Measurements from ENCODE around the gene C16orf54.
"Not testable (repeated sequence)": the region's sequence is repeated elsewhere in the genome, so short reads cannot be mapped to it uniquely, and the experiment has no call there.

C16orf54 gene

DNA sequence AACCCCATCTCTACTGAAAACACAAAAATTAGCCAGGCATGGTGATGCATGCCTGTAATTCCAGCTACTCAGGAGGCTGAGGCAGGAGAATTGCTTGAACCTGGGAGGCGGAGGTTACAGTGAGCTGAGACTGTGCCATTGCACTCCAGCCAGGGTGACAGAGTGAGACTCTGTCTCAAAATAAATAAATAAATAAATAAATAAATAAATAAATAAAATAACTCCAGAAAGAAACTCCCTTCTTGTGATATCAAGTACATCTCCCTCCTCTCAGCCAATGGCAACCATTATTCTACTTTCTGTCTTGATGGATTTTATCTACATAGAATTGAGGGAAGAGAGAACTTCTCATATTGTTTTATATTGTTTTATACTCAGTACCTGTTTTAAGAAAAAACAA is 38.6 kb downstream of the C16orf54 start:
- DNase-seq = not testable (repeated sequence)

DNA sequence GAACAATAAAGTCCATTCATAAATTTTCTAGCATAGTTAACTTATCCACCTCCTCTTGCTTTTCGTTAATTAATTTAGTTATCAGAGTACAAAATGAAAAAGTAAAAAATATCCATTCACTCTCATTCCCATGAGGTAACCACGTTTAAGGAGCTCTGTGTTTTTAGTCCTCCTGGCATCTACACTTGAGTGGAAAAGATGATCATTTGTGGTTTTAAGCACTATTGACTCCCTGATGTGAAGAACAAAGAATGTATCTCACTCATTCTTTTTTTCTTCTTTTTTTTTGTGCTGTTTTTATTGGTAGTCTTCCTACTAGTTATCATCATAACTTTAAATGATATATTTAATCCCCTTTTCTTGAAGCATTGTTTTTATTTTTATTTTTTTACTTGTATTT is 40.8 kb downstream of the C16orf54 start:
- no peak for DNase-seq

DNA sequence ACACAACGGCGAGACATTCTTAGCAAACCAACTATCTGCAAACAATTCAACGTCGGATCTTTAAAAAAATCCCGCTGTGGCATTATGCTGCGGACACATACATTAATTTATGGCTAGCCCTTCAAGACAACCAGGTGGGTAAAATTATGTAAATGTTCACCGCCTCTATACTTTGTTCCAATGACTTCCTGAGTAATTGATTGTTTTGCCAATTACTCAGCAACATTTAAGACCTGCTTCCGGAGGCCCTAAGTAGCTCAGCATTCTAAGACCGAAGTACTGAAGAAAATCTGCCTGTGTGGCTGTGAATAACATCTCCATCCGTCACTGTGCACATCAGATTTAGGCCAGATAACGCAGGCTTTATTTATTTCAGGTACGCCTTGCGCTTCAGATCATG is 43.5 kb downstream of the C16orf54 start:
- DNase-seq = no peak

DNA sequence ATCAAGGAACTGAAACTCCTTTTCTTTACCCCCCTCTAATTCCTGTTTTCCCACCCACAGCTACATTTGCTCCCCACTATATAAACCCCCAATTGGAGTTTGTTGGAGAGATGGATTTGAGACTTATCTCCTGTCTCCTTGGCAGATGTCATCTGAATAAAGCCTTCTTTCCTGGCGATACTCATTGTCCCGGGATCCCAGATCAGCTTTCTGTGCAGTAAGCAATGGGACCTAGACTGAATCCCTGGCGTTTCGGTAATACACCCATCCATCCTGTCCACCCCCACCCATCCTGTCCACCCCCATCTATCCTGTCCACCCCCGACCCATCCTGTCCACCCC is 44.6 kb downstream of the C16orf54 start:
- no peak for DNase-seq

DNA sequence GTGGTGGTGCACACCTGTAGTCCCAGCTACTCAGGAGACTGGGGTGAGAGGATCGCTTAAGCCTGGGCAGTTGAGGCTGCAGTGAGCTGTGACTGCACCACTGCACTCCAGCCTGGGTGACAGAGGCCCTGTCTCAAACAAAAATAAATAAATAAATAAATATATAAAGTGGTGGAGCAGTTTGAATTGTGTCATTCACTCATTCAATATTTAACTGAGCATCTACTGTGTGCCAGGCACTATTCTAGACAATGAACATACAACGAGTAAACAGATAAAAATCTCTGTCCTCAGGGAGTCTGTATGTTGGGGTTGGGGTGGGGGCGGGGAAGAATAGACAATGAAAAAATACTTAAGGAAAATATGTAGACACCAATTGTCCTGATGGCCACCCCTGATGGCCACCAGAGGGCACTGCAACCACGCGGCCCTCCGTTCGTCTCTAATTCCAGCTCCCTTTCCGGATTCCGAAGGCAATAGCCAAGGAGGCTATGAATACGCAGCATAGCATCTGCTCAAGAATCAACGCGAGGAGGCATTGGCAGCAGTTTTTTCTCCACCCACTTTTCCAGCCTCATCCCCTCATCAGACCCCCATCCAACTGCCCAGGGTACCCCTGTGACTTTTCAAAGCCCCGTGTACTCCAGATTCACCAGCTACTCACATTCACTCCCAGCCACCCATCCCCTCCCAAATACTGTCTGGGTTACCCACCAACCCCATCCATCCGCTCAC is 45.4 kb downstream of the C16orf54 start:
- peak; percentile 83 for DNase-seq

DNA sequence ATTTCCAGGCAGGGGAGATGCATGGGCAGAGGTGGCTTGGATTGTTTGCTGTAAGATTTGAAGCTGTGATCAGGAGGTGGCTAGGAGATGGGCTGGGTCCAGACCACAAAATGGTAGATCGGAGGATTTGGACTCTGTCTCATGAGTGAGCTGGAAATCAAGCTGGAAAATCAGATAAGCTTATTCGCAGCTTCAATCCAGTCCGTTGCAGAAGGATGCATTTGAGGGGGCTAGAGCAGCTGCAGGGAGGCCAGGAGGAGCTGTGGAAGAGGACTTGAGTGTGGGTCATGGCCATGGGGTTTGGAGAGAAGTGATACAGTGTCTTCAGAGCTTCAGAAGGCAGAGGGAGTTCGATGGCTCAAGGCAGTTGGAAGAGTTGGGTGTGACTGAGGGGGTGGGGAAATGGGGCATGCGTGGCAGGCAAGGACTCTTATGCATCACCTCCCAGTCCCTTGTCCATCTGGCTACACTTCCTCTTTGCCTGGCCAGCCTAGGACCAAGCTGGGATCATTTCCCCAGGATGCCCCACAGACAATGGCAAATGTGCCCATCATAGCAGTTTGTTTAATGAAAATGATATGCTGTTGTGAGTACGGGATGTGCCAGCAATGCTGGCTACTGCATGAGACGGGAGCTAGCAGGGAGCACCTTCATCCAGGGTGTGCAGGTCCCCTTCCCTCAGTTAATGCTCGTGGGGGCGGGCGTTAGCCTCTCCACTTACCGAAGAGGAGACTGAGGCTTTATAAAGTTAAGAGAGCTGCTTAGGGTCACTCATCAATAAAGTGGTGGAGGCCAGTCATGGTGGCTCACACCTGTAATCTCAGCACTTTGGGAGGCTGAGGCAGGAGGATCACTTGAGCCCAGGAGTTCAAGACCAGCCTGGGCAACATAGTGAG is 46.2 kb downstream of the C16orf54 start:
- DNase-seq = peak; percentile 16

DNA sequence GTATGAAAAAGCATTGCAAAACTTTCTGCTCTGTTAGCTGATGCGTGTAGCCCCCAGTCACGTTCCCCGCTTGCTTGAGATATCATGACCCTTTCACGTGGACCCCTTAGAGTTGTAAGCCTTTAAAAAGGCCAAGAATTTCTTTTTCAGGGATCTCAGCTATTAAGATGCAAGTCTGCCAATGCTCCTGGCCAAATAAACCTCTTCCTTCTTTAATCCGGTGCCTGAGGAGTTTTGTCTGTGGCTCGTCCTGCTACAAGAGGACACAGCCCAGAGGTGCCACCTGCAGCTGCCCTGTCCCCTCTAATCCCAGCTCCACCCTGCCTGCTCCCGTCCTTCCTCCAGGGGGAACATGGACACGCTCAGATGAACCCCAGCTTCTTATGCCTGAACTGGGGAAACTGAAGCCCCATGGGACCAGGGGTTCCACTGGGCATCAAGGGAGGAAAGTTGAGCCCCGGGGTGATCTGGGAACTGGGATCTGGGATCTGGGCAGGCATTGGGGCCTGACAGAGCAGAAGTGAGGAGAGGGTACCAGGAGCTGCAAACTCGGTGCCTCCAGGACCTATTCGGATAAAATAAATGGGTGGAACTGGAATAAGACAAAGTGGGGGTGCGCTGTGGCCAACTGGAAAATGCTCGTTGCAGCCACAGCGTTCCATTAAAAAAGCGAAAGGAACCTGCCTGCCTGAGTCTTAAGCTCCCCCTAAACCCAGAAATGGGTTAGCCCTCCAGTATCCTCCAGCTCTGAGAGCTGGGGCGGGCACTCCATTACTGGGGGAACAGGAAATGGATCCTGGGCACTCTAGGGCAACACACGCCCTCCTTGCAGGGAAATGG is 47.1 kb downstream of the C16orf54 start:
- DNase-seq = no peak

DNA sequence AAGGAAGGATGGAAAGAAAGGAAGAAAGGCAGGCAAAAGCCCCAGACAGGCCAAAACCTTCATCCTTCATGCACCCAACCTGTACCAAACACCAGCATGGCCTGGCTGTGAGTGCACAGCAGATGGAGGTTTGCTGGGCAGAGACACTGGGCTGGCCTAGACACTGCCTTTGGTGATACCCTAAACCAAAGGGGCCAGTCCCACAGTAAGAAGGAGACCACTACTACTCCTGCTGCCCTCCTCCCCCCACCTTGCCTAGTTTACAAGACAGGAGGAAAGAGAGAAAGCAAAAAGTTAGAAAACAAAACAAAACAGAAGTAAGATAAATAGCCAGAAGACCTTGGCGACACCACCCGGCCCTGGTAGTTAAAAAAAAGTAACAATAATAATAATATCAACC is 47.7 kb downstream of the C16orf54 start:
- DNase-seq = no peak

DNA sequence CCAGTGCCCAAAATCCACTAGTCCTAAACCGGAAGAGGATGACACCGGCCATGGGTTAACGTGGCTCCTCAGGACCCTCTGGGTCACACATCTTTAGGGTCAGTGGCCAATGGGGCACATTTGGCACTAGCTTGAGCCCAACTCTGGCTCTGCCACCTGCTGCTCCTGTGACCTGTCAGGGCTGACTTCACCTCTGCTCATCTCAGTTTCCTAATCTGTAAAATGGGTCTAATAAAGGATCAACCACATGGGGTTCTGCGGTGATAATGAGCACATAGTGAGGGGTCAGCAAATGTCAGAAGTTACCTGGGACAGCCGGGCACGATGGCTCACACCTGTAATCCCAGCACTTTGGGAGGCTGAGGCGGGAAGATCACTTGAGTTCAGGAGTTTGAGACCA is 48.4 kb downstream of the C16orf54 start:
- no peak for DNase-seq

DNA sequence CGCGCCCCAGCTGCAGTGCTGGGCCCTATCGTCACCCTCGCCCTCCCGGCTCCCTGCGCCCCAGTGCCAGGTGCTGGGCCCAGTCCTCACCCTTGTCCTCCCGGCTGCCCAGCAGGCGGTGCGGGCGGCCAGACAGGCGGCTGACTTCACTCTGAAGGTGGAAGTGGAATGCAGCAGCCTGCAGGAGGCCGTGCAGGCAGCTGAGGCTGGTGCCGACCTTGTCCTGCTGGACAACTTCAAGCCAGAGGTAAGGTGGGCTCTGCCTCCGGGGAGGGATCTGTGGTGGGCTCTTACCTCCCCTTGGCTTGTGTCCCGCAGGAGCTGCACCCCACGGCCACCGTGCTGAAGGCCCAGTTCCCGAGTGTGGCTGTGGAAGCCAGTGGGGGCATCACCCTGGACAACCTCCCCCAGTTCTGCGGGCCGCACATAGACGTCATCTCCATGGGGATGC is 48.9 kb downstream of the C16orf54 start:
- no peak for DNase-seq

DNA sequence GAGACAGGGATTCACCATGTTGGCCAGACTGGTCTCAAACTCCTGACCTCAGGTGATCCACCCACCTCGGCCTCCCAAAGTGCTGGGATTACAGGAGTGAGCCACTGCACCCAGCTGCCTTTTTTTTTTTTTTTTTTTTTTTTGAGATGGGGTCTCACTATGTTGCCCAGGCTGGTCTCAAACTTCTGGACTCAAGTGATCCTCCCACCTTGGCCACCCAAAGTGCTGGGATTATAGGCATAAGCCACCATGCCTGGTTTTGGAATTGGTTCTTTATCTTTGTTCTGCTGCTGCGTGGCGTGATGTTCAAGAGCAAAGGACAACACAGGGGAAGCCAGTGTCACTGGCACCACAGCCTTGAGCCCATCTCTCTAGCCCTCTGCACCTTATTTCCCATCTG is 50.1 kb downstream of the C16orf54 start:
- DNase-seq = not testable (repeated sequence)

DNA sequence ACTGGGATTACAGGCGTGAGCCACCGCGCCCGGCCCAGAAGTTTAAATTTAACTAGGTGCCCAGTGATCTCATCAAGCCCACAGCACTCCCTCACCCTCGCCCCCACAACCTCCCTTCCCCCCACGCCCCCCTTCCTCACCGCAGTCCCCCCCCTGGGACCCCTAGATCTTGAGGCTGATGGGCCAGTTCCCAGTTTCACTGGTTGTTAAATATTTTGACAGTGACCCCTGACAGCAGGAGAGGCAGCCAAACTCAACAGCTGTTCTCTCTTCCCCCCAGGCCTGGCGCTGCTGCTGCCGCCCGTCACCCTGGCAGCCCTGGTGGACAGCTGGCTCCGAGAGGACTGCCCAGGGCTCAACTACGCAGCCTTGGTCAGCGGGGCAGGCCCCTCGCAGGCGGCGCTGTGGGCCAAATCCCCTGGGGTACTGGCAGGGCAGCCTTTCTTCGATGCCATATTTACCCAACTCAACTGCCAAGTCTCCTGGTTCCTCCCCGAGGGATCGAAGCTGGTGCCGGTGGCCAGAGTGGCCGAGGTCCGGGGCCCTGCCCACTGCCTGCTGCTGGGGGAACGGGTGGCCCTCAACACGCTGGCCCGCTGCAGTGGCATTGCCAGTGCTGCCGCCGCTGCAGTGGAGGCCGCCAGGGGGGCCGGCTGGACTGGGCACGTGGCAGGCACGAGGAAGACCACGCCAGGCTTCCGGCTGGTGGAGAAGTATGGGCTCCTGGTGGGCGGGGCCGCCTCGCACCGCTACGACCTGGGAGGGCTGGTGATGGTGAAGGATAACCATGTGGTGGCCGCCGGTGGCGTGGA is 51.2 kb downstream of the C16orf54 start:
- DNase-seq = no peak

DNA sequence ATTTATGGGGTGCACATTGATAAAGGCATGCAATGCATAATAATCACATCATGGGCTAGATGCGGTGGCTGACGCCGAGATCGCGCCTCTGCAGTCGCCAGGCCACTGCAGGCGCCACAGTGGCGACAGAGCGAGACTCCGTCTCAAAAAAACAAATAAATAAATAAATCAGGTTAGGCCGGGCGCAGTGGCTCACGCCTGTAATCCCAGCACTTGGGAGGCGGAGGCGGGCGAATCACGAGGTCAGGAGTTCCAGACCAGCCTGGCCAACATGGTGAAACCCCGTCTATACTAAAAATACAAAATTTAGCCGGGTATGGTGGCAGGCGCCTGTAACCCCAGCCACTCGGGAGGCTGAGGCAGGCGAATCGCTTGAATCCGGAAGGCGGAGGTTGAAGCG is 53.2 kb downstream of the C16orf54 start:
- DNase-seq = not testable (repeated sequence)

Measured in DMS53 (cell line).